Activated T-cell treated with anti-CD3 and anti-CD28 coated beads, Interleukin-2, amount 50 U/mL, for 72 hours (primary cell): Measurements from ENCODE around the gene DAP. TPM values are rescaled to one million over a fixed set of nuclear protein-coding genes. Genes with fewer than 3 reads are reported as not detected.

Experiments used
- ATAC-seq, 2 donors: fragments of 150-1000 bp; cut with Tn5 transposase; replicated peaks in 1 of 2; 2 replicates each; pipeline ENCODE4 v1.10.0; 2021; ENCODE audit warnings: moderate library complexity in 2 of 2, mild to moderate bottlenecking in 1 of 2
- DNase-seq, 2 donors: peaks; one replicate each; pipeline ENCODE4 v3.0.0; 2021 to 2022; ENCODE audit warnings: mixed read lengths in 1 of 2
- H3K27ac Mint-ChIP-seq: one replicate; pipeline ENCODE4 v1.8.0; 2022; ENCODE audit warnings: mild to moderate bottlenecking, moderate library complexity, mixed read lengths
- H3K27me3 Mint-ChIP-seq: one replicate; pipeline ENCODE4 v1.8.0; 2022; ENCODE audit warnings: low read depth, mixed read lengths
- H3K36me3 Mint-ChIP-seq, 2 donors: one replicate each; pipeline ENCODE4 v1.8.0; 2022; ENCODE audit warnings: mixed read lengths in 2 of 2, mild to moderate bottlenecking in 1 of 2; ENCODE audit not compliant: insufficient read depth in 2 of 2
- H3K4me1 Mint-ChIP-seq: one replicate; pipeline ENCODE4 v1.8.0; 2022; ENCODE audit warnings: low read depth, mixed read lengths
- H3K4me3 Mint-ChIP-seq, 2 donors: one replicate each; pipeline ENCODE4 v1.8.0; 2022; ENCODE audit warnings: mild to moderate bottlenecking in 2 of 2, mixed read lengths in 2 of 2, moderate library complexity in 2 of 2
- H3K9me3 Mint-ChIP-seq, 2 donors: one replicate each; pipeline ENCODE4 v1.8.0; 2022; ENCODE audit warnings: mixed read lengths in 2 of 2
- total RNA-seq, 2 donors: library from RNA; stranded (reverse); gene quantifications; one replicate each; pipeline ENCODE4 v1.2.3, GENCODE V29; 2022

Gene DAP
- total RNA-seq, 2 donors from 2014 or later = 55.9 to 61.6 TPM

- ATAC-seq = no peak
- Mint-ChIP-seq H3K27ac (no peak overlapping the region), H3K4me3 (no peak overlapping the region), H3K9me3 (peaks cover 0 to 6% of the 10 kb centered on the region in 2 donors), H3K27me3 (no peaks in the 10 kb centered on the region), H3K36me3 (peaks cover 12 to 28% of the 10 kb centered on the region in 2 donors), H3K4me1 (peaks cover 19% of the 10 kb centered on the region)
- no peak for DNase-seq
Measured at GRCh38 chr5:10736354-10736753, 24.7 kb downstream of the DAP start.

- ATAC-seq = no peak
- DNase-seq = no peak
- peak overlapping the region; percentile 44 for H3K27ac Mint-ChIP-seq
- H3K4me3 Mint-ChIP-seq = no peak overlapping the region
- H3K9me3 Mint-ChIP-seq = peaks cover 0 to 4% of the 10 kb centered on the region in 2 donors
- H3K4me1 Mint-ChIP-seq = peaks cover 19% of the 10 kb centered on the region
- no peaks in the 10 kb centered on the region for H3K27me3 Mint-ChIP-seq
- peaks cover 10 to 23% of the 10 kb centered on the region in 2 donors for H3K36me3 Mint-ChIP-seq
Measured at GRCh38 chr5:10735569-10736276, 25.3 kb downstream of the DAP start.

- Mint-ChIP-seq H3K4me1 (peaks cover 19% of the 10 kb centered on the region), H3K36me3 (peaks cover 7 to 17% of the 10 kb centered on the region in 2 donors), H3K4me3 (no peak overlapping the region), H3K9me3 (peaks cover 0 to under 1% of the 10 kb centered on the region in 2 donors), H3K27ac (peak overlapping the region; percentile 44), H3K27me3 (no peaks in the 10 kb centered on the region)
- no peak for ATAC-seq
- DNase-seq = no peak
Measured at GRCh38 chr5:10734832-10735523, 26.1 kb downstream of the DAP start.

GRCh38 chr5:10734037-10734709 is 26.9 kb downstream of the DAP start:
- Mint-ChIP-seq H3K27ac (no peak overlapping the region), H3K27me3 (no peaks in the 10 kb centered on the region), H3K36me3 (peaks cover 6 to 12% of the 10 kb centered on the region in 2 donors), H3K4me1 (peaks cover 19% of the 10 kb centered on the region), H3K9me3 (no peaks in the 10 kb centered on the region), H3K4me3 (no peak overlapping the region)
- DNase-seq (no peak), ATAC-seq (no peak)

DNA sequence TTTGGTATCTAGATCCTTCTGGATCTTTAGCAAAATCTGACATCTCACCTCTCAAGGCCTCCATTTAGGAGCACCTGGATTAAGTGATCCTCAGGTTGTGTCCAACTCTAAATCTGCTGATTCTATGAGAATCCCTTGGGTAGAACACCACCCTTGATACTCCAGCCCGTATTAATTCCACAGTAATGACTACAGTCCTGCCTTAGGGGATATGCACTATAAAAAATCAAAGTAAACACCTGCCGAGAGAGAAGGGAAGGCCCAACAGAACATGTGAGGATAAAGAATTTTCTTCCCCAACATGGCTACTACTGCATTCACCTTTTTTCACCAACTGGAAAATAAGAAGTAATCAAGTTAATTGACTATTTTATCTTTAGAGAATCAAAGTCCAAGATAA is 27.6 kb downstream of the DAP start:
- ATAC-seq = no peak
- Mint-ChIP-seq H3K36me3 (peaks cover 2 to 8% of the 10 kb centered on the region in 2 donors), H3K4me1 (peaks cover 16% of the 10 kb centered on the region), H3K4me3 (no peak overlapping the region), H3K27ac (no peak overlapping the region), H3K9me3 (no peaks in the 10 kb centered on the region), H3K27me3 (no peaks in the 10 kb centered on the region)
- DNase-seq = no peak

GRCh38 chr5:10731913-10732312 is 29.1 kb downstream of the DAP start:
- Mint-ChIP-seq H3K9me3 (no peaks in the 10 kb centered on the region), H3K27me3 (no peaks in the 10 kb centered on the region), H3K36me3 (peaks cover 0 to 5% of the 10 kb centered on the region in 2 donors), H3K4me3 (no peak overlapping the region), H3K27ac (peak overlapping the region; percentile 30), H3K4me1 (peaks cover 21% of the 10 kb centered on the region)
- DNase-seq (no peak), ATAC-seq (no peak)

DNA sequence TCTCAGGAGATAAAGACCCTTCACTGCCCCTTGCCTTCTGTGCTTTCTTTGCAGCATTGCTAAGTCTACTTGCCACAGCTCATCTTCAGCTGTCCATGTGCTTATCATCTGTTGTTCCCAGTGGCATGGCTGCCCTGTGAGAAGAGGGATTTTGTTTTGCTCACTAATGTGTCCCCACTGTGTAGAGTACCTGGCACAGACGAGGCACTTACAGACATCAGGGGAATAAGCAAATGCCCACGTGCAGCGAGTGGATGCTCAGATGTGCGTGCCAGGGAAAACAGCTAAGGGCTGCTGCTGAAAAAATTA is 31.0 kb downstream of the DAP start:
- Mint-ChIP-seq H3K4me3 (no peak overlapping the region), H3K36me3 (peaks cover 2 to 7% of the 10 kb centered on the region in 2 donors), H3K4me1 (peaks cover 30% of the 10 kb centered on the region), H3K27me3 (no peaks in the 10 kb centered on the region), H3K9me3 (no peaks in the 10 kb centered on the region), H3K27ac (no peak overlapping the region)
- no peak for ATAC-seq
- no peak for DNase-seq

GRCh38 chr5:10729320-10730042 is 31.6 kb downstream of the DAP start:
- peaks cover 30% of the 10 kb centered on the region for H3K4me1 Mint-ChIP-seq
- DNase-seq (no peak), ATAC-seq (no peak)
- H3K27ac Mint-ChIP-seq = no peak overlapping the region
- H3K27me3 Mint-ChIP-seq = no peaks in the 10 kb centered on the region
- no peak overlapping the region for H3K4me3 Mint-ChIP-seq
- no peaks in the 10 kb centered on the region for H3K9me3 Mint-ChIP-seq
- peaks cover 2 to 8% of the 10 kb centered on the region in 2 donors for H3K36me3 Mint-ChIP-seq

DNA sequence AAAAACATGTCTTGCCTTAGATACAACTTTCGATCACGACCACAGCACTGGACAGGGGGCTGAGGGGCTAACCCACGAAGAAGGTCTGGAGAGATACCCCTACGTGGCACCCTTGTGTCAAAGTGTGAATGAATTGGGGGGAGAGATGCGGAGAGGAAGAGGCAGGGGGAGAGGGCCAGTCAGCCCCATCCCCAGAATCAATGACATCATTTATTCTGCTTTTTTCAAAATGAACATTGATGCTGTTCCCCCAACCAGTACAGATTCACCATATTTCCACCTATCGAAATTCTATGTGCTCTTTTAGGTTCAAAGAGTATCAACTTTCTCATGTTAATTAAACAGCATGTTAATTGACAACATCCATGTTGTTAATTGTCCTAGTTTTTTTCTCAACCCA is 32.4 kb downstream of the DAP start:
- Mint-ChIP-seq H3K4me1 (peaks cover 30% of the 10 kb centered on the region), H3K27ac (no peak overlapping the region), H3K27me3 (no peaks in the 10 kb centered on the region), H3K36me3 (peaks cover 2 to 8% of the 10 kb centered on the region in 2 donors), H3K9me3 (no peaks in the 10 kb centered on the region), H3K4me3 (no peak overlapping the region)
- no peak for DNase-seq
- no peak for ATAC-seq

- H3K4me3 Mint-ChIP-seq = no peak overlapping the region
- H3K4me1 Mint-ChIP-seq = peaks cover 26% of the 10 kb centered on the region
- ATAC-seq = no peak
- H3K27me3 Mint-ChIP-seq = no peaks in the 10 kb centered on the region
- no peaks in the 10 kb centered on the region for H3K9me3 Mint-ChIP-seq
- H3K27ac Mint-ChIP-seq = no peak overlapping the region
- peaks cover 2 to 8% of the 10 kb centered on the region in 2 donors for H3K36me3 Mint-ChIP-seq
- no peak for DNase-seq
Measured at GRCh38 chr5:10727861-10728260, 33.2 kb downstream of the DAP start.

DNA sequence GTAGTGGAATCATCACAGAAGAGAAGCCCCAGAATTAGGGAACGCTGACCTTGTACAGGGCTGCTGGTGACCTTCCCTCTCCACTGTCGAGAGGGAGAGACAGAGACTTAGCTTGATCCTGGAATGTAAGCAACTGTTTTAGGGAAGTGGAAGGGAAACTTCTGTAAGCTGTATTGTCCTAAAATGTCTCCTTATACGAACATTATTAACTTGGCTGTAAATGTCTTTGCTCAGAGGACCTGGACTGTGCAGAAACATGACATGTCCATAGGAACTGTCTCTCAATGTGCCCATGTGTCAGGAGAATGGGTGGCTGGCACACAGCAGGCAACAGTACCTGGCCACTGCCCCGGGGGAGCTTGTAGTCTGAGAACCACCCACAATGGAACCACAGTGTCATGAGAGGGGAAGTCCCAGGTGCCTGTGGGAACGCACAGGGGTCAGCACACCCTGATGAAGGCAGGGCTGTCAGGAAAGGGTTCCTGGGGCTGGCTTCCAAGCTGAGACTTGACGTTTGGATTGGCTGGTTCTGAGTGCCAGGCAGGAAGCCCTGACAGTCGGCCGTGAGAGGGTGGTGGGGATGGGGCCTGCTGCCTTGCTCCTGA is 34.0 kb downstream of the DAP start:
- DNase-seq = peak; percentile 4 to 13
- no peak overlapping the region for H3K27ac Mint-ChIP-seq
- H3K4me3 Mint-ChIP-seq = no peak overlapping the region
- no peaks in the 10 kb centered on the region for H3K27me3 Mint-ChIP-seq
- H3K4me1 Mint-ChIP-seq = peaks cover 21% of the 10 kb centered on the region
- H3K36me3 Mint-ChIP-seq = peaks cover 2 to 3% of the 10 kb centered on the region in 2 donors
- H3K9me3 Mint-ChIP-seq = no peaks in the 10 kb centered on the region
- peak; percentile 53 to 57 for ATAC-seq

DNA sequence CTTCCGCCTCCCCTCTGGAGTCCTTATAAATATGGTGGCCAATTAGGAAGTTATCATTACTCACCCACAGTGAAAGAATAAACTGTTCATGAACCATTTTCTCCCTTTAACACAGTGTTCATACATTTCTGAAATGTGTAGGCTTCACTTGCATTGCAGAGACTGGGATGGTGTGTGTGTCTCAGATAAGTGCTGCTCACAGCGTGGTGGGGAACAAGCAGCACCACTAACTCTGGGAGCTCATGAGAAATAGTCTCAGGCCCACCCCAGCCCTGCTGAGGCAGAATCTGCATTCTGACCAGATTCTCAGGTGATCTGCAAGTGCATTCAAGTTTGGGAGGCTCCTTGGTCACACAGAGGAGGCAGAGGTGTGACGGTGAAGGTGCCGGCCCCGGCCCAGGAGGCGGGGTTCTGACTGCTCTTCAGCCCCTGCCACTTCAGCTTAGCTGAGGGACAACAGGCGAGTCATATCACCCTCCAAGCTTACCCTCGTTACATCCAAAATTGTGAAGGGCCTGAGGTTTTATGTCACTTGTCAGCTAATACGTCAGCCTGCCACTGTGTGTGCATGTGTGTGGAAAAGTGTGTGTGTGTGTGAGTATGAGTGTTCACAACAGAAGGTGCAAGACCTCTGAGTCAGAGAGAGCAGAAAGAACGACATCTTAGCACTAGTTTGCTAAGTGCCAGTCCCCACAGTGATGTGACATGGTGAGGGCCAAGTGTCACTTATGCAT is 34.7 kb downstream of the DAP start:
- Mint-ChIP-seq H3K27ac (peak overlapping the region; percentile 47), H3K4me1 (peaks cover 20% of the 10 kb centered on the region), H3K4me3 (no peak overlapping the region), H3K36me3 (peaks cover 2 to 3% of the 10 kb centered on the region in 2 donors), H3K27me3 (no peaks in the 10 kb centered on the region), H3K9me3 (no peaks in the 10 kb centered on the region)
- DNase-seq = no peak
- ATAC-seq = no peak
